GM23338 (cell line): ENCODE results near the gene WIPF3.

Experiments
- EZH2 ChIP-seq: fragments of 200-600 bp; sonication (generic); IDR thresholded peaks from one replicate; pipeline ENCODE4 v1.8.0; 2017; ENCODE audit warnings: antibody characterized with exemption, mild to moderate bottlenecking, low read depth; ENCODE audit not compliant: unreplicated experiment
- EZH2phosphoT487 ChIP-seq: fragments of 200-600 bp; sonication (generic); IDR thresholded peaks from one replicate; pipeline ENCODE4 v1.8.1; 2018; ENCODE audit warnings: antibody characterized with exemption; ENCODE audit not compliant: unreplicated experiment
- TF ChIP-seq, protein P1 (sequence below), 2 experiments: fragments of 200-600 bp in 1 of 2; sonication (generic) in 1 of 2; conservative IDR thresholded peaks; 2 replicates each; pipeline versions ENCODE4 v1.5.1 to v1.6.1; 2016 to 2017; ENCODE audit warnings: antibody characterized with exemption in 2 of 2, low read depth in 2 of 2, mild to moderate bottlenecking in 2 of 2, moderate library complexity in 1 of 2

DNA sequence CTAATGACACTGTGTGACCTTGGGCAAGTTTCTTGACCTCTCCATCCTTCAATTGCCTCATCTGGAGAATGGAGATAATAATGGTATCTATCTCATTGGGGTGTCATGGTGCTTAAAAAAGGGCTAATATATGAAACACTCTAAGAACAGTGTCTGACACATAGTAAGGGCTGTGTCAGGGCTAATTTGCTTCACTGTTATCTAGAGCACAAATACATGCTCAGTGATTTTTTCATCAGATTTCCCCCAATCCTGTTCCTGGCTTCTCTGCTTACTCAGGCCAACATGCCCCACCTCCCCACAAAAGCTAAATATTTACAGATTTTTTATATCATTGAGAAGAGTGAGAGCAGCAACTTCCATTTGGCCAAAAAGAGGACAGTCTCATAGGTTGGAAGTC is 20.6 kb downstream of the WIPF3 start:
- TF ChIP-seq, protein P1, sequence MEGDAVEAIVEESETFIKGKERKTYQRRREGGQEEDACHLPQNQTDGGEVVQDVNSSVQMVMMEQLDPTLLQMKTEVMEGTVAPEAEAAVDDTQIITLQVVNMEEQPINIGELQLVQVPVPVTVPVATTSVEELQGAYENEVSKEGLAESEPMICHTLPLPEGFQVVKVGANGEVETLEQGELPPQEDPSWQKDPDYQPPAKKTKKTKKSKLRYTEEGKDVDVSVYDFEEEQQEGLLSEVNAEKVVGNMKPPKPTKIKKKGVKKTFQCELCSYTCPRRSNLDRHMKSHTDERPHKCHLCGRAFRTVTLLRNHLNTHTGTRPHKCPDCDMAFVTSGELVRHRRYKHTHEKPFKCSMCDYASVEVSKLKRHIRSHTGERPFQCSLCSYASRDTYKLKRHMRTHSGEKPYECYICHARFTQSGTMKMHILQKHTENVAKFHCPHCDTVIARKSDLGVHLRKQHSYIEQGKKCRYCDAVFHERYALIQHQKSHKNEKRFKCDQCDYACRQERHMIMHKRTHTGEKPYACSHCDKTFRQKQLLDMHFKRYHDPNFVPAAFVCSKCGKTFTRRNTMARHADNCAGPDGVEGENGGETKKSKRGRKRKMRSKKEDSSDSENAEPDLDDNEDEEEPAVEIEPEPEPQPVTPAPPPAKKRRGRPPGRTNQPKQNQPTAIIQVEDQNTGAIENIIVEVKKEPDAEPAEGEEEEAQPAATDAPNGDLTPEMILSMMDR (conservative IDR thresholded peaks at IDR 0.05; ENCODE audit: low read depth in 2 of 2) = no peak
- TF ChIP-seq EZH2 (no peak), EZH2phosphoT487 (no peak)
